Neural progenitor cell (in vitro differentiated cells): ENCODE results near the gene WWC1.

ENCODE experiments used
- CTCF ChIP-seq: fragments of 200-600 bp; sonication (generic); IDR thresholded peaks from 2 replicates; pipeline ENCODE4 v1.5.1; 2017; ENCODE audit warnings: antibody characterized with exemption, mild to moderate bottlenecking
- EZH2 ChIP-seq: fragments of 200-600 bp; sonication (generic); IDR thresholded peaks from 2 replicates; pipeline ENCODE4 v1.6.1; 2017; ENCODE audit warnings: antibody characterized with exemption, mild to moderate bottlenecking, moderate library complexity
- EZH2phosphoT487 ChIP-seq: fragments of 200-600 bp; sonication (generic); IDR thresholded peaks from 2 replicates; pipeline ENCODE4 v1.6.1; 2017; ENCODE audit warnings: antibody characterized with exemption

GRCh38 chr5:168356592-168356991, 65.1 kb downstream of the WWC1 start:
- TF ChIP-seq EZH2 = no peak
- TF ChIP-seq EZH2phosphoT487 = no peak
- no peak for TF ChIP-seq CTCF
